SK-N-SH (cell line): ENCODE measurements around the gene ZNF33B. TPM values are rescaled to one million over a fixed set of nuclear protein-coding genes. Genes with fewer than 3 reads are reported as not detected.

ENCODE experiments used
- CTCF ChIA-PET: fragments of 300-600, 350-600 bp; formaldehyde crosslinking; extraction: SDS; loops from one replicate; lab custom pipeline; 2021; lab: Yijun Ruan, JAX
- POLR2A ChIA-PET: fragments of 350-600 bp; sonication (Branson Sonifier 250); formaldehyde crosslinking; extraction: SDS; loops from one replicate; lab custom pipeline; 2020; ENCODE audit warnings: antibody characterized with exemption, inconsistent platforms; lab: Yijun Ruan, JAX
- DNase-seq: peaks from one replicate; pipeline ENCODE4 v3.0.0; 2012
- H2AFZ ChIP-seq: fragments of 200-600 bp; sonication (generic); 2 replicates; pipeline ENCODE4 v1.8.1; 2016; ENCODE audit warnings: antibody characterized with exemption, mild to moderate bottlenecking, low read depth
- H3F3A ChIP-seq: fragments of 200-600 bp; sonication (generic); replicated peaks from 2 replicates; pipeline ENCODE3; 2016; ENCODE audit warnings: antibody characterized with exemption, mild to moderate bottlenecking; ENCODE audit not compliant: insufficient read depth
- H3K27ac ChIP-seq, 2 experiments: fragments of 200-500 bp in 1 of 2; fragments of 200-600 bp in 1 of 2; sonication (Bioruptor generic) in 1 of 2; sonication (generic), shearing (Covaris generic) in 1 of 2; 2 replicates each; pipeline versions ENCODE4 v1.5.1 to v1.6.1; 2014 to 2016; ENCODE audit warnings: low read depth in 2 of 2, inconsistent platforms in 1 of 2, low read length in 1 of 2, mild to moderate bottlenecking in 1 of 2, mixed read lengths in 1 of 2
- H3K27me3 ChIP-seq: fragments of 200-600 bp; sonication (generic), shearing (Covaris generic); 2 replicates; pipeline ENCODE4 v1.6.1; 2016; ENCODE audit warnings: mixed run types; ENCODE audit not compliant: insufficient read depth
- H3K36me3 ChIP-seq, 2 experiments: fragments of 200-500 bp in 1 of 2; fragments of 200-600 bp in 1 of 2; sonication (Bioruptor generic) in 1 of 2; sonication (generic) in 1 of 2; replicated peaks in 1 of 2; 2 replicates each; pipeline versions ENCODE3 to v1.5.1; 2014 to 2016; ENCODE audit warnings: low read length in 1 of 2, mild to moderate bottlenecking in 1 of 2; ENCODE audit not compliant: insufficient read depth in 2 of 2, control insufficient read depth in 1 of 2
- H3K4me1 ChIP-seq, 2 experiments: fragments of 200-500 bp in 1 of 2; fragments of 200-600 bp in 1 of 2; sonication (Bioruptor generic) in 1 of 2; sonication (generic), shearing (Covaris generic) in 1 of 2; 2 replicates each; pipeline versions ENCODE4 v1.5.1 to v1.6.1; 2014 to 2016; ENCODE audit warnings: low read depth in 1 of 2, low read length in 1 of 2, mixed run types in 1 of 2; ENCODE audit not compliant: insufficient read depth in 2 of 2, control insufficient read depth in 1 of 2
- H3K4me2 ChIP-seq: fragments of 200-600 bp; sonication (generic), shearing (Covaris generic); 2 replicates; pipeline ENCODE4 v1.6.1; 2017; ENCODE audit warnings: mixed run types
- H3K4me3 ChIP-seq, 2 experiments: fragments of 200-500 bp in 1 of 2; fragments of 200-600 bp in 1 of 2; sonication (Bioruptor generic) in 1 of 2; sonication (generic), shearing (Covaris generic) in 1 of 2; 2 replicates each; pipeline versions ENCODE4 v1.5.1 to v1.8.1; 2014 to 2016; ENCODE audit warnings: low read depth in 2 of 2, inconsistent platforms in 1 of 2, low read length in 1 of 2, mild to moderate bottlenecking in 1 of 2, mixed read lengths in 1 of 2, moderate library complexity in 1 of 2
- H3K79me2 ChIP-seq: fragments of 200-600 bp; sonication (generic); 2 replicates; pipeline ENCODE4 v1.8.1; 2017; ENCODE audit warnings: mild to moderate bottlenecking; ENCODE audit not compliant: insufficient read depth
- H3K9ac ChIP-seq: fragments of 200-600 bp; sonication (generic); 2 replicates; pipeline ENCODE4 v1.6.1; 2017; ENCODE audit warnings: mixed run types
- H3K9me2 ChIP-seq: fragments of 200-600 bp; sonication (generic); 2 replicates; pipeline ENCODE4 v1.6.1; 2017; ENCODE audit warnings: mixed run types
- H3K9me3 ChIP-seq: fragments of 200-600 bp; sonication (generic); 2 replicates; pipeline ENCODE4 v1.6.1; 2017; ENCODE audit warnings: mixed run types, mild to moderate bottlenecking, moderate library complexity
- H4K20me1 ChIP-seq: fragments of 200-600 bp; sonication (generic); 2 replicates; pipeline ENCODE4 v1.6.1; 2017; ENCODE audit warnings: mild to moderate bottlenecking, mixed run types; ENCODE audit not compliant: insufficient read depth
- CHD2 ChIP-seq: fragments of 150-350 bp; IDR thresholded peaks from 2 replicates; pipeline ENCODE4 v1.6.1; 2018; ENCODE audit warnings: low read length; ENCODE audit not compliant: partially characterized antibody
- EP300 ChIP-seq, 2 experiments: IDR thresholded peaks; 2 replicates each; pipeline versions ENCODE4 v1.4.0 to v1.6.1; 2012; ENCODE audit warnings: borderline replicate concordance in 1 of 2, low read depth in 1 of 2, low read length in 1 of 2
- FOSL2 ChIP-seq: IDR thresholded peaks from 2 replicates; pipeline ENCODE4 v1.4.0; 2012; ENCODE audit warnings: low read depth, mild to moderate bottlenecking, moderate library complexity, borderline replicate concordance
- FOXJ3 ChIP-seq: sonication (generic); formaldehyde crosslinking; IDR thresholded peaks from 2 replicates; pipeline ENCODE4 v1.5.1; 2020; ENCODE audit warnings: mild to moderate bottlenecking, missing genetic modification reagents
- FOXM1 ChIP-seq: IDR thresholded peaks from 2 replicates; pipeline ENCODE4 v1.4.0; 2012; ENCODE audit warnings: low read depth, mild to moderate bottlenecking
- MEF2A ChIP-seq: IDR thresholded peaks from 2 replicates; pipeline ENCODE4 v1.4.0; 2012; ENCODE audit warnings: low read depth, borderline replicate concordance
- MXI1 ChIP-seq: IDR thresholded peaks from 2 replicates; pipeline ENCODE4 v1.6.1; 2012; ENCODE audit warnings: mild to moderate bottlenecking, low read depth, low read length, improper control_type of control experiment
- RAD21 ChIP-seq: IDR thresholded peaks from 2 replicates; pipeline ENCODE4 v1.6.1; 2012; ENCODE audit warnings: mild to moderate bottlenecking, low read length
- RFX5 ChIP-seq: IDR thresholded peaks from 2 replicates; pipeline ENCODE4 v1.6.1; 2012; ENCODE audit warnings: mild to moderate bottlenecking, improper control_type of control experiment, low read length
- SIN3A ChIP-seq: IDR thresholded peaks from 2 replicates; pipeline ENCODE4 v1.6.1; 2012; ENCODE audit warnings: low read depth, mild to moderate bottlenecking, low read length, moderate library complexity, borderline replicate concordance
- SMC3 ChIP-seq: IDR thresholded peaks from 2 replicates; pipeline ENCODE4 v1.6.1; 2012; ENCODE audit warnings: low read depth, low read length, improper control_type of control experiment
- TAF1 ChIP-seq: IDR thresholded peaks from 2 replicates; pipeline ENCODE4 v1.6.1; 2012; ENCODE audit warnings: low read depth, mild to moderate bottlenecking, low read length, moderate library complexity, borderline replicate concordance
- TCF12 ChIP-seq: IDR thresholded peaks from 2 replicates; pipeline ENCODE4 v1.4.0; 2012
- TEAD4 ChIP-seq: IDR thresholded peaks from 2 replicates; pipeline ENCODE4 v1.4.0; 2012; ENCODE audit warnings: mild to moderate bottlenecking, borderline replicate concordance; ENCODE audit not compliant: insufficient read depth
- WGBS: methylation state at CpG from one replicate; pipeline ENCODE4 v1.1.6; 2017; ENCODE audit warnings: low lambda C conversion rate; 5-methylcytosine and 5-hydroxymethylcytosine counted together
- polyA plus RNA-seq, 3 experiments: library from polyadenylated mRNA; depleted of rRNA; stranded (reverse); fragments of >200 nt; gene quantifications; 2 replicates each; pipeline ENCODE4 v1.2.3, GENCODE V29; 2012
- TF ChIP-seq, protein P1 (sequence below): IDR thresholded peaks from 2 replicates; pipeline ENCODE4 v1.6.1; 2012; ENCODE audit warnings: mild to moderate bottlenecking, low read depth, low read length, moderate library complexity
- TF ChIP-seq, protein P2 (sequence below): IDR thresholded peaks from 2 replicates; pipeline ENCODE4 v1.4.0; 2012; ENCODE audit warnings: low read depth, borderline replicate concordance
- TF ChIP-seq, protein P3 (sequence below): IDR thresholded peaks from 2 replicates; pipeline ENCODE4 v1.4.0; 2012; ENCODE audit warnings: low read depth, borderline replicate concordance

Gene ZNF33B
- polyA plus RNA-seq, 1 of the 3 experiments (the other 2 are of a cell fraction), result 5.6 TPM

DNA sequence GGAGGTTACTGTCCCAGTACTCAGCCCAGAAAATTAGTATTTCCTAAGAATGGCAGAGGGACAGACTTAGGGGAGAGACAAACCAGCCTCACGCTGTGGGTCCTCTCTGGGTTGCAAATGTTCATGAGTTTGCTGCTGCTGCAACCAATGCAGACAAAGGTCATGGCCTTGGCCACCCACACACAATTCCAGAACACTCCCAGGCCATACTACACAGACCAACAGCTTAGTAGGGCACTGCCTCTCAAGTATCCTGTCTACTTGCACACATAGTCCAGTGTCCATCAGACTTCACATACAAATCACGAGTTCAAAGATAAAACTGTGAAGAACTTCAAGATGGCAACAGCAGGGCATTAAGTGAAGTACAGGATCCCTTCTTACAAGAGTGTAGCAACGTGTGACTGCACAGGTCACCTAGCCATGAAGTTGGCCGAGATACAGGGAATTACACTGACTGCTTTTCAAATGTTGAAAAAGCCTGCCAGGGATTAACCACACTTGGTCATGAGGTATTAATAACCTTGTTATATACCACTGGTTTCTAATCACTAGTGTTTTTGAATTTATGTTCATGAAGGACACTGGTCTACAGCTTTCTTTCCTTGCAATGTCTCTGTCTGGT lies 40.0 kb downstream of the ZNF33B start:
- Histone ChIP-seq H3K27ac (no peak overlapping the region), H4K20me1 (no peaks in the 10 kb centered on the region), H3K36me3 (peaks cover 37 to 78% of the 10 kb centered on the region in 2 experiments), H3K9ac (no peak overlapping the region), H3K4me2 (no peak overlapping the region), H3K79me2 (no peaks in the 10 kb centered on the region; the same call in 1 of the 2 replicates), H2AFZ (no peak overlapping the region), H3K9me3 (peaks cover 13% of the 10 kb centered on the region), H3K27me3 (no peaks in the 10 kb centered on the region), H3K4me3 (no peak overlapping the region; a peak in 1 of 4 replicates), H3K4me1 (no peaks in the 10 kb centered on the region), H3F3A (no peaks in the 10 kb centered on the region), H3K9me2 (no peaks in the 10 kb centered on the region)
- WGBS, result 80% methylated on average over 4 of the region's 4 CpGs
- no peak for DNase-seq
- ChIA-PET CTCF (no interaction called here), POLR2A (no interaction called here)
- TF ChIP-seq RFX5, result no peak
- no peak for TF ChIP-seq SMC3
- no peak for TF ChIP-seq FOXM1
- TF ChIP-seq MEF2A, result no peak
- no peak for TF ChIP-seq FOXJ3

DNA sequence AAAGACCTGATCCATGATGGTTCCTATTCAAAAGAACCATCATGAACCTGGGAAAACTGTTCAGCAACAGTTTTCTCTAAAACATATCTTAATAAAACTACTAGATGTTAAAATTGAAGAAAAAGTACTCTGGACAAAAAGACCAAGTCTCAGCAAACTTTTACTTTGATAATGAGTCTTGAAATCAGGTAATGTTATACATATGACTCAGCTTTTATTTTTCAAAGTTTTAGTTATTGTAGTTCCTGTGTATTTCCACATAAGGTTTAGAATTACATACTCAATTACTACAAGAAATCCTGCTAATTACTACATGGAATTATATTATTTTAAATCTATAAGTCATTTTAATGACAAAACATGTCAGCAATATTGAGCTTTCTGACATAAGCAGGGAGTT lies 42.2 kb downstream of the ZNF33B start:
- POLR2A ChIA-PET, result no interaction called here
- no peak for TF ChIP-seq TEAD4
- no peak for TF ChIP-seq TCF12
- TF ChIP-seq, protein P1, sequence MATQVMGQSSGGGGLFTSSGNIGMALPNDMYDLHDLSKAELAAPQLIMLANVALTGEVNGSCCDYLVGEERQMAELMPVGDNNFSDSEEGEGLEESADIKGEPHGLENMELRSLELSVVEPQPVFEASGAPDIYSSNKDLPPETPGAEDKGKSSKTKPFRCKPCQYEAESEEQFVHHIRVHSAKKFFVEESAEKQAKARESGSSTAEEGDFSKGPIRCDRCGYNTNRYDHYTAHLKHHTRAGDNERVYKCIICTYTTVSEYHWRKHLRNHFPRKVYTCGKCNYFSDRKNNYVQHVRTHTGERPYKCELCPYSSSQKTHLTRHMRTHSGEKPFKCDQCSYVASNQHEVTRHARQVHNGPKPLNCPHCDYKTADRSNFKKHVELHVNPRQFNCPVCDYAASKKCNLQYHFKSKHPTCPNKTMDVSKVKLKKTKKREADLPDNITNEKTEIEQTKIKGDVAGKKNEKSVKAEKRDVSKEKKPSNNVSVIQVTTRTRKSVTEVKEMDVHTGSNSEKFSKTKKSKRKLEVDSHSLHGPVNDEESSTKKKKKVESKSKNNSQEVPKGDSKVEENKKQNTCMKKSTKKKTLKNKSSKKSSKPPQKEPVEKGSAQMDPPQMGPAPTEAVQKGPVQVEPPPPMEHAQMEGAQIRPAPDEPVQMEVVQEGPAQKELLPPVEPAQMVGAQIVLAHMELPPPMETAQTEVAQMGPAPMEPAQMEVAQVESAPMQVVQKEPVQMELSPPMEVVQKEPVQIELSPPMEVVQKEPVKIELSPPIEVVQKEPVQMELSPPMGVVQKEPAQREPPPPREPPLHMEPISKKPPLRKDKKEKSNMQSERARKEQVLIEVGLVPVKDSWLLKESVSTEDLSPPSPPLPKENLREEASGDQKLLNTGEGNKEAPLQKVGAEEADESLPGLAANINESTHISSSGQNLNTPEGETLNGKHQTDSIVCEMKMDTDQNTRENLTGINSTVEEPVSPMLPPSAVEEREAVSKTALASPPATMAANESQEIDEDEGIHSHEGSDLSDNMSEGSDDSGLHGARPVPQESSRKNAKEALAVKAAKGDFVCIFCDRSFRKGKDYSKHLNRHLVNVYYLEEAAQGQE, result no peak
- TF ChIP-seq RAD21, result no peak
- no peak for TF ChIP-seq MXI1
- TF ChIP-seq, protein P2, sequence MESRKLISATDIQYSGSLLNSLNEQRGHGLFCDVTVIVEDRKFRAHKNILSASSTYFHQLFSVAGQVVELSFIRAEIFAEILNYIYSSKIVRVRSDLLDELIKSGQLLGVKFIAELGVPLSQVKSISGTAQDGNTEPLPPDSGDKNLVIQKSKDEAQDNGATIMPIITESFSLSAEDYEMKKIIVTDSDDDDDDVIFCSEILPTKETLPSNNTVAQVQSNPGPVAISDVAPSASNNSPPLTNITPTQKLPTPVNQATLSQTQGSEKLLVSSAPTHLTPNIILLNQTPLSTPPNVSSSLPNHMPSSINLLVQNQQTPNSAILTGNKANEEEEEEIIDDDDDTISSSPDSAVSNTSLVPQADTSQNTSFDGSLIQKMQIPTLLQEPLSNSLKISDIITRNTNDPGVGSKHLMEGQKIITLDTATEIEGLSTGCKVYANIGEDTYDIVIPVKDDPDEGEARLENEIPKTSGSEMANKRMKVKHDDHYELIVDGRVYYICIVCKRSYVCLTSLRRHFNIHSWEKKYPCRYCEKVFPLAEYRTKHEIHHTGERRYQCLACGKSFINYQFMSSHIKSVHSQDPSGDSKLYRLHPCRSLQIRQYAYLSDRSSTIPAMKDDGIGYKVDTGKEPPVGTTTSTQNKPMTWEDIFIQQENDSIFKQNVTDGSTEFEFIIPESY, result no peak
- TF ChIP-seq FOSL2, result no peak
- no peak for TF ChIP-seq SIN3A
- TF ChIP-seq EP300 (IDR thresholded peaks at IDR 0.05; ENCODE audit: borderline replicate concordance in 1 of 2, low read depth in 1 of 2, low read length in 1 of 2), result no peak
- no peak for TF ChIP-seq RFX5
- TF ChIP-seq TAF1, result no peak
- no peak for TF ChIP-seq CHD2
- TF ChIP-seq, protein P3, sequence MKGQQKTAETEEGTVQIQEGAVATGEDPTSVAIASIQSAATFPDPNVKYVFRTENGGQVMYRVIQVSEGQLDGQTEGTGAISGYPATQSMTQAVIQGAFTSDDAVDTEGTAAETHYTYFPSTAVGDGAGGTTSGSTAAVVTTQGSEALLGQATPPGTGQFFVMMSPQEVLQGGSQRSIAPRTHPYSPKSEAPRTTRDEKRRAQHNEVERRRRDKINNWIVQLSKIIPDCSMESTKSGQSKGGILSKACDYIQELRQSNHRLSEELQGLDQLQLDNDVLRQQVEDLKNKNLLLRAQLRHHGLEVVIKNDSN, result no peak
- CTCF ChIA-PET, result no interaction called here
- Histone ChIP-seq H3K36me3 (peaks cover 57 to 86% of the 10 kb centered on the region in 2 experiments), H2AFZ (no peak overlapping the region), H3K9me3 (peaks cover 27% of the 10 kb centered on the region), H3K27me3 (no peaks in the 10 kb centered on the region), H4K20me1 (no peaks in the 10 kb centered on the region), H3K9me2 (no peaks in the 10 kb centered on the region), H3K79me2 (no peaks in the 10 kb centered on the region), H3K4me3 (no peak overlapping the region), H3K27ac (no peak overlapping the region), H3K4me1 (no peaks in the 10 kb centered on the region), H3K4me2 (no peak overlapping the region), H3K9ac (no peak overlapping the region), H3F3A (no peaks in the 10 kb centered on the region)
- no peak for DNase-seq
